Tibial nerve (tissue), 3 donors: ENCODE results near the gene RAB9A.

Source experiments
- CTCF ChIP-seq, 5 experiments: fragments of 200-600 bp in 3 of 5; fragments of 450-650 bp in 2 of 5; sonication (generic) in 3 of 5; IDR thresholded peaks; one replicate each; pipeline ENCODE4 v1.5.1; 2016 to 2019; ENCODE audit warnings: antibody characterized with exemption in 5 of 5, mild to moderate bottlenecking in 3 of 5, moderate library complexity in 2 of 5
- POLR2A ChIP-seq, 2 donors: fragments of 450-650 bp; IDR thresholded peaks; one replicate each; pipeline ENCODE4 v1.6.1; 2017; ENCODE audit warnings: antibody characterized with exemption in 2 of 2, mild to moderate bottlenecking in 2 of 2, moderate library complexity in 2 of 2

- TF ChIP-seq CTCF (IDR thresholded peaks at IDR 0.05) (no peak), POLR2A (IDR thresholded peaks at IDR 0.05) (no peak)
Observed at GRCh38 chrX:13664020-13664419, 24.9 kb upstream of the RAB9A start.
